ENCODE data around the gene LPP.

GRCh38 chr3:188700501-188700900, 546.5 kb downstream of the LPP start:
- TF ChIP-seq POLR2A (IDR thresholded peaks at IDR 0.05) (no peak), CTCF (IDR thresholded peaks at IDR 0.05) (no peak)
